ENCODE measurements around the gene LATS2.

GRCh38 chr13:20952838-20953237 lies 108.5 kb downstream of the LATS2 start:
- TF ChIP-seq CTCF (IDR thresholded peaks at IDR 0.05) (no peak), POLR2A (IDR thresholded peaks at IDR 0.05) (no peak)

All from esophagus squamous epithelium (tissue), 4 donors.